Endothelial cell (in vitro differentiated cells): Measurements from ENCODE around the gene TK1. TPM values are rescaled to one million over a fixed set of nuclear protein-coding genes. Genes with fewer than 3 reads are reported as not detected.

Source experiments
- DNase-seq: peaks from one replicate; pipeline ENCODE4 v3.0.0; 2021; ENCODE audit warnings: low spot score
- H3K27ac Mint-ChIP-seq: one replicate; pipeline ENCODE4 v1.8.0; 2021; ENCODE audit warnings: mixed read lengths, inconsistent platforms; ENCODE audit not compliant: unreplicated experiment
- H3K27me3 Mint-ChIP-seq: one replicate; pipeline ENCODE4 v1.8.0; 2021; ENCODE audit warnings: mild to moderate bottlenecking, moderate library complexity, mixed read lengths, inconsistent platforms; ENCODE audit not compliant: unreplicated experiment
- H3K36me3 Mint-ChIP-seq: one replicate; pipeline ENCODE4 v1.8.0; 2021; ENCODE audit warnings: mild to moderate bottlenecking, low read depth, mixed read lengths, inconsistent platforms; ENCODE audit not compliant: unreplicated experiment
- H3K4me1 Mint-ChIP-seq: one replicate; pipeline ENCODE4 v1.8.0; 2021; ENCODE audit warnings: mild to moderate bottlenecking, mixed read lengths, inconsistent platforms; ENCODE audit not compliant: unreplicated experiment
- H3K4me3 Mint-ChIP-seq: one replicate; pipeline ENCODE4 v1.8.0; 2021; ENCODE audit warnings: mild to moderate bottlenecking, mixed read lengths, inconsistent platforms; ENCODE audit not compliant: unreplicated experiment
- H3K9me3 Mint-ChIP-seq: one replicate; pipeline ENCODE4 v1.8.0; 2021; ENCODE audit warnings: mixed read lengths, inconsistent platforms; ENCODE audit not compliant: unreplicated experiment
- CTCF ChIP-seq: fragments of 200-600 bp; sonication (generic); IDR thresholded peaks from one replicate; pipeline ENCODE4 v1.5.0; 2021; ENCODE audit warnings: antibody characterized with exemption; ENCODE audit not compliant: unreplicated experiment
- total RNA-seq: library from RNA; stranded (reverse); fragmentation: NEBNext Ultra II Directional; extraction: Animal tissue kit (Norgen Biotek cat#: 25700); gene quantifications from one replicate; pipeline ENCODE4 v1.2.1, GENCODE V29; 2021; ENCODE audit not compliant: unreplicated experiment

The TK1 gene
- total RNA-seq, 1 donor from 2014 or later = 23.8 TPM

GRCh38 chr17:78219396-78220150 is 32.7 kb upstream of the TK1 start:
- no peak for DNase-seq

GRCh38 chr17:78214706-78215061 is 27.8 kb upstream of the TK1 start:
- Mint-ChIP-seq H3K36me3 (peaks cover 8% of the 10 kb centered on the region), H3K27ac (peak overlapping the region; percentile 54)
- TF ChIP-seq CTCF = no peak

More at GRCh38 chr17:78219396-78220150, 32.7 kb upstream of the TK1 start:
- Mint-ChIP-seq H3K36me3 (peaks cover 4% of the 10 kb centered on the region), H3K9me3 (no peaks in the 10 kb centered on the region), H3K27ac (peak overlapping the region; percentile 37), H3K4me1 (peaks cover 42% of the 10 kb centered on the region), H3K27me3 (peaks cover 5% of the 10 kb centered on the region), H3K4me3 (no peak overlapping the region)
- no peak for TF ChIP-seq CTCF

GRCh38 chr17:78214016-78214705 is 27.3 kb upstream of the TK1 start, which contains the start of gene BIRC5:
Gene BIRC5, plus strand, starts transcription at chr17:78214253. Its CDS starts 64 bp downstream, at chr17:78214317.
- Mint-ChIP-seq H3K27me3 (no peaks in the 10 kb centered on the region), H3K4me1 (peaks cover 21% of the 10 kb centered on the region), H3K4me3 (peak within 1 kb of the TSS; percentile 91), H3K9me3 (no peaks in the 10 kb centered on the region), H3K27ac (peak within 1 kb of the TSS; percentile 54), H3K36me3 (peaks cover 8% of the 10 kb centered on the region)
- no peak for TF ChIP-seq CTCF
- DNase-seq = peak; percentile 94

More at GRCh38 chr17:78214706-78215061, 27.8 kb upstream of the TK1 start:
- Mint-ChIP-seq H3K27me3 (no peaks in the 10 kb centered on the region), H3K9me3 (no peaks in the 10 kb centered on the region), H3K4me3 (peak overlapping the region; percentile 91), H3K4me1 (peaks cover 26% of the 10 kb centered on the region)
- no peak for DNase-seq

- Mint-ChIP-seq H3K4me3 (no peak overlapping the region), H3K27ac (no peak overlapping the region), H3K27me3 (no peaks in the 10 kb centered on the region), H3K9me3 (no peaks in the 10 kb centered on the region), H3K36me3 (peaks cover 8% of the 10 kb centered on the region), H3K4me1 (peaks cover 20% of the 10 kb centered on the region)
- TF ChIP-seq CTCF = no peak
- no peak for DNase-seq
Measured at GRCh38 chr17:78211032-78211431, 24.2 kb upstream of the TK1 start.

- H3K36me3 Mint-ChIP-seq = peaks cover 11% of the 10 kb centered on the region
- no peaks in the 10 kb centered on the region for H3K9me3 Mint-ChIP-seq
- H3K4me1 Mint-ChIP-seq = peaks cover 25% of the 10 kb centered on the region
- no peak overlapping the region for H3K27ac Mint-ChIP-seq
- no peak overlapping the region for H3K4me3 Mint-ChIP-seq
- no peak for DNase-seq
- TF ChIP-seq CTCF = no peak
- H3K27me3 Mint-ChIP-seq = no peaks in the 10 kb centered on the region
Measured at GRCh38 chr17:78210111-78210510, 23.3 kb upstream of the TK1 start.
